GM19463 (cell line): ENCODE data around the gene BAHD1.

Source experiments
- ATAC-seq: cut with Tn5 transposase; IDR thresholded peaks from one replicate; pipeline ENCODE4 v1.9.1; 2021; ENCODE audit warnings: mild to moderate bottlenecking, moderate library complexity; ENCODE audit not compliant: unreplicated experiment

BAHD1 gene

DNA sequence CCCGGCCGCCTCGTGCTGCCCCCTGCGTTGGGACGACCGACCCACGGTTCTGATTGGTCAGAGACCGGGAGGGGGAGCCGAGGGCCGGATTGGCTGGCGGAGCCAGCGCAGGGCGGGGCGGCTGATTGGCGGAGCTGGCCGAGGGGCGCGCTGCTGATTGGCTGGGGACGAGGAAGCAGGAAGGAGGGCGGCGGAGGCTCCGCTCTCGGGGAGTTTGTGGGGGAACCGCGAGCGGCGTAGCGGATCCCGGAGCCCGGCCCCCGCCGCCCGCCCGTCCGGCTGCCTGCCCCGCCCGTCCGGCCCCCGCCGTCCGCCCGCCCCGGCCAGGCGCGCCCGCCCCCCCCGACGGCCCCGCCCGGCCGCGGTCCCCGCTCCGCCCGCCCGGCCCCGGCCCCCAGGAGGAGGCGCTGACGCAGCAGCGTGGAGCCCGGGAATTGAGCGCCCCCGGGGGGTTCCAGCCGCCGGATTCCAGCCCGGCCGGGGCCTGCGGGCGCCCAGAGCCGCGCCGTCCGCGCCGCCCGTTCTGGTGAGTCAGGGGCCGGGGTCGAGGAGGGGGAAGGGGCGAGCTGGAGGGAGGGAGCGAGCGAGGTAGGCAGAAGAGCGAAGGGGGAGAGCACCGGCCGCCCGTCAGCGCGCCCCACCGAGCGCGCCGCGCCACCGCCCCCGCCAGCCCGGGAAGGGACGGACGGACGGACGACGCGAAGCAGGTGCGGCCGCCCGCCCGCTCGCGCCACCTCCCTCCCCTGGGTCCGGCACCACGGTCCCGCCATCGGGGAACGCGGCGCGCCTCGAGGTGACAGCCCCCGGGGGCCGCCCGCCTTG, at the start of gene BAHD1:
BAHD1 (plus strand) TSS at position 211 of the 822 bp plus-strand sequence. CDS start 17,512 bp downstream, outside the sequence.
- ATAC-seq: peak; percentile 90

DNA sequence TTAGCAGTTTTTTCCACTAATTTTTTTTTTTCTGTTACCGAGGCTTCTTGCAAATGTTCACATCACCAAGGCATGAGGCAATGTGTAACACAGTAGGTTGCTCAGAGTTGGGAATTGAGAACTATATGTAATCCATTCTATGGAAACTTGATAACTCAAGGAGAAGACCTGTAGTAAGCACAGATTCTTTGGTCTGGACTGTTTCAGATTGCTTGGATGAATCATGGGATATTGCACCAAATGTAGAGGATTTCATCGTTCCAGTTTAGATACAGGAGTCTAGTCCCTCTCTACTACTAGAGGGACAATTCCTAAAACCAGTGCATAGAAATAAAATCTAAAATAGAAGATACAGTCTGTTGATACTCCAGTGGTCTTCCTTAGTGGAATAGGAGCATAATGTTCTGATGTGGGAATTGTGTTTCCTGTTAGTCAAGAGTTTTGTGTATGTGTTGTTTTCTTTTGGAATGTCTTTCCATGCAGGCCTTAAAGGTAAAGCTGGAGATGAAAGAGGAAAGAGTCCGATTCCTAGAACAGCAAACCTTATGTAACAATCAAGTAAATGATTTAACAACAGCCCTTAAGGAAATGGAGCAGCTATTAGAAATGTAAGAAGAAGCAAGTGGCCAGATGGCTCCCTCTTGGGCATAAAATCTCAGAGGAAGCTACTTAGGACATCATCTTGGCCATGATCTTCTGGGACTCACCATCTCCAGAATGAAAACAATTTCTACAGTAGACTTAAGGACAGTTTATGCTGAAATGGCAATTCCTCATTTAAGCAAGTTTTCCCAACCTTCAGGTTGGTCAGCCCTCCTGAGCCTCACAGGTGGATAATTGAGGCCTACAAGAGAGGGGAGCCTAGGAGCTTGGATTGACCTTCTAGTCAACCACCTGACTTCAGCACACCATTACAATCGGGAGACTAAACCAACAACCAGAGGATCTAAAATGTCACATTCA, 47.5 kb upstream of the BAHD1 start:
- ATAC-seq: no peak

DNA sequence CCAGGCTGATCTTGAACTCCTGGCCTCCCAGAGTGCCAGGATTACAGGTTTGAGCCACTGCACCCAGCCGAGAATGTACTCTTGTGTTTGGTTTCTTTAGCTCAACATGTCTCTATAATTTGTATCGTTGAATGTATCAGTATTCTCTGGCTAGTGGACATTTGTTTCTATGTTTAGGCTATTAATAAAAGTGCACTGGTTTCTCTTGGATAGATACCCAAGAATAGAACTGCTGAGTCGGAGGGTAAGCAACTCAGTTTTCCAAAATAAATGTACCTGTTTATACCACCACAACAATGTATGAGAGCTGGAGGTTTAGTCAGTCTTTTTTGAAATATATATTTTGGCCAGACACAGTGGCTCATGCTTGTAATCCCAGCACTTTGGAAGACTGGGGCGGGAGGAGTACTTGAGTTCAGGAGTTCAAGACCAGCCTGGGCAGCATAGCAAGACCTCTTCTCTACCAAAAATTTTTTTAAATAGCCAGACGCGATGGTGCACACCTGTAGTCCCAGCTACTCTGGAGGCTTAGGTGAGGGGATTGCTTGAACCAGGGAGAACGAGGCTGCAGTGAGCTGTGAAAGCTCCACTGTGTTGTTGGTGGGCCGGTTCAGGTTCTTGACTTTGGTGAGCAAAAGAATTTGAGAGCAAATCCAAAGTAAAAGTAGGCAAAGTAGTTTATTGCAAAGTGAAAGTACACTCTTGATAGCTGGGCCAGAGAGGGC, 42.9 kb upstream of the BAHD1 start:
- no peak for ATAC-seq

DNA sequence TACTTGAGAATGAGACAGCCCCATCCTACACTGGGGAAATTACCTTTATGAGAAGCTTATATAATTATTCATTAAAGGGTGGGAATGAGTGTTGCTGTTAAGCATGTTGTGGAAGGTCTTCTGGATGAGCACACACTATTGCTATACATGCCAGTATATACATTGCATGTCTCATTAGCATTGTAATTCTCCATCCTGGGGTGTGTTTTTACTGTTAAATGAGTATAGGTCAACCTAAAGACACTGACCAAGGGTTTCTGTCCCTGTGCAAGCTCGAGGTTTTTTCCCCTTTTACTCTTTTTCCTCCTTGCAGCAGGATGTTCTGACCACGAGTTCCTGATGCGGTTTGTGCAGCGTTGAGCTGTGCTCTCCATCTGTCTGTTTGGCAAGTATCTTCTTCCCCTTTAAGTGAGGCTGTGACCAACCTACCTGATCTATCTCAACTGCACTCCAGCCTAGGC, 42.3 kb upstream of the BAHD1 start:
- ATAC-seq: peak; percentile 77

DNA sequence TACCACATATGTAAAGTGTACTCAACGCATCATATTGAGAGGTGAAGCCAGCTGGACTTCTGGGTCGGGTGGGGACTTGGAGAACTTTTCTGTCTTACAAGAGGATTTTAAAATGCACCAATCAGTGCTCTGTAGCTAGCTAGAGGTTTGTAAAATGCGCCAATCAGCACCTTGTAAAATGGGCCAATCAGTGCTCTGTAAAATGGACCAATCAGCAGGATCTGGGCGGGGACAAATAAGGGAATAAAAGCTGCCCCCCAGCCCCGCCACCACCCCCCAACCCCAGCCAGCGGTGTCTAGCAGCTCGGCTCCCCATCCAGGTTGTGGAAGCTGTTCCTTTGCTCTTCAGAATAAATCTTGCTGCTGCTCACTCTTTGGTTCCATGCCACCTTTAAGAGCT, 41.4 kb upstream of the BAHD1 start:
- no peak for ATAC-seq

DNA sequence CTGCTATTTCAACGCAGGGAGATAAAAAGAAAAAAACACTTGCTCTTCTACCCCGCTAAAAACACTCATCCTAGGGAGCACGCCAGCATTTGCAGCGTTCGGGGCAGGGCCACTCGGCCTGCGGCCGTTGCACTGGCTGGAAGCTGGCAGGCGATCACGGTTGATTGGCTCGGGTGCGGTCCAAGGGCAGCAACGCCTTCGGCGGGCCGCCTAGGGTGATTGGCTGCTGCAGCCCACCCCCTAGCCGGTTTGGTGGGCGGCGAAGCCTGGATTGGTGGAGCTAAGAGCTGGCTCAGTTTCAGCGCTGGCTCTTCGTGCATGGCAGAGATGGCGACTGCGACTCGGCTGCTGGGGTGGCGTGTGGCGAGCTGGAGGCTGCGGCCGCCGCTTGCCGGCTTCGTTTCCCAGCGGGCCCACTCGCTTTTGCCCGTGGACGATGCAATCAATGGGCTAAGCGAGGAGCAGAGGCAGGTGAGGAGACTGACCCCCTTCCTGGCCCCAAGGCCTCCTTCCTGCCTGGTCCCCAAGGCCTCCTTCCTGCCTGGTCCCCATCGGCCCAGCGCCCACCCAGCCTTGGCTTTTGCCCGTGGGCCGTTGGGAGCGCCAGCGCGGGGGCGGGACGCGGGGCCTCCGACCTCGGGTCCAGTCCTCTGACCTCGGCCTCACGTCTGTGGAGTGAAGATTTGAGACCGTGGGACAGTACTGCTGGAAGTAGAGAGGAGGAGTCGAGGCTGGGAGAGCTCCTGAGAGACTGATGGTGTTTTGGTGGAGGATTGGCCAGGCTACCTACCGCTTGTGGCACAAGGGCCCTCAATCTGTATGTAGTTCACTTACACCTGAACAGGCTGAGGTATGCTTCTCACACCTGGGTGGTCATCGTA, 35.0 kb upstream of the BAHD1 start, which contains the start of gene IVD:
IVD (plus strand) TSS at position 295 of the 881 bp plus-strand sequence; CDS start at position 328, 33 bp downstream.
- ATAC-seq: peak; percentile 87

DNA sequence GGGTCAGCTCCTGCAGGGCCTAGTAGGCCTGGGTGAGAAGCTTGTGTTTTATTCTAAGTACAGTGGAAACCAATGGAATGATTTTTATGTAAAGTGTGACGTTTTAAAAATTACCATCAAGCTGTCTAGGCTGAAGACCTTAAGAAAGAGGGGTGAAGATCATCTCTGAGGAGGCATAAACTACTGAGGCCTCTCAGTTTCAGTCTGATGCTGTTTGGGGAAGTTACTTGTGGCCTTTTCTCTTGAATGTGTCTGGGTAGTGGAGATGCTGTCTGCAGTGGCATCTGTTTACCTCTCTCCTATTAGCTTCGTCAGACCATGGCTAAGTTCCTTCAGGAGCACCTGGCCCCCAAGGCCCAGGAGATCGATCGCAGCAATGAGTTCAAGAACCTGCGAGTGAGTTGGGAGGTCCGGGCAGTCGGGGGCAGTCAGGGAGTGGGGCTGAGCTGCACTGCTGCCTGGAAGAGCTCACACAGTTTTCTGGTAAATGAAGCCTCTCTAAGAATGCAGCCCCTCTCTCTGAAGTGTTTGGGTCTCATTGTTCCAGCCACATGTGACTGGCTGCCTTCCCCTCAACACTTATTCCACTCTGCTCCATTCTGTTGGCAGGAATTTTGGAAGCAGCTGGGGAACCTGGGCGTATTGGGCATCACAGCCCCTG, 33.3 kb upstream of the BAHD1 start:
- ATAC-seq: peak; percentile 48

DNA sequence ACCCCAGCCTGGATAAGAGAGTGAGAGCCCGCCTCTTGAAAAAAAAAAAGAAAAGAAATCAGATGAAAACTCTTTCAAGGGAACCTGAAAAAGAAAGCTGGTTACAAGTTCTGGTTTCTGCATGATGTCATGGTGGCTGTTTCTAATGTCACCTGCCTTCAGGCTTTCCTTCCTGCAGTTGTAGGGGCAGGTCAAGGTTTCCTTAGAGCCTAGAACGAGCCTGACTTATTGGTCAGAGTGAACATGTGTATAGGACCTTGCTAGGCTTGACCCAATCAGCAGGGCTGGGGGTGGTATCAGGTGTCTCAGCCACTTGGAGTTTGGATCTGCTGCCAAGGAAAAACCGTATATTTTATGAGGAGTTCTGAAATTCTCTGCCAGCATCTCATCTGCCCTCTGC, 31.4 kb upstream of the BAHD1 start:
- peak; percentile 27 for ATAC-seq

DNA sequence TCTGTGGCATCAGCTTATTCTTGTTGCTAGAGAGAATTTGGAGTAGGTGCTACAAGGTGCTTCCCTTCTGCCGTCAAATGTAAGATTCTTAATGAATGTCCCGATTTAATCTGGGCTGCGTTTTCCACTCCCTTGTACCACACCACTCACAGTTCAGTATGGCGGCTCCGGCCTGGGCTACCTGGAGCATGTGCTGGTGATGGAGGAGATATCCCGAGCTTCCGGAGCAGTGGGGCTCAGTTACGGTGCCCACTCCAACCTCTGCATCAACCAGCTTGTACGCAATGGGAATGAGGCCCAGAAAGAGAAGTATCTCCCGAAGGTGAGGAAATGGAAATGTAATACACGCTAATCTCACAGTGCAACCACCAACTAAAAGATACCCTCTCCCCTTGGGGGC, 30.3 kb upstream of the BAHD1 start:
- ATAC-seq: no peak

DNA sequence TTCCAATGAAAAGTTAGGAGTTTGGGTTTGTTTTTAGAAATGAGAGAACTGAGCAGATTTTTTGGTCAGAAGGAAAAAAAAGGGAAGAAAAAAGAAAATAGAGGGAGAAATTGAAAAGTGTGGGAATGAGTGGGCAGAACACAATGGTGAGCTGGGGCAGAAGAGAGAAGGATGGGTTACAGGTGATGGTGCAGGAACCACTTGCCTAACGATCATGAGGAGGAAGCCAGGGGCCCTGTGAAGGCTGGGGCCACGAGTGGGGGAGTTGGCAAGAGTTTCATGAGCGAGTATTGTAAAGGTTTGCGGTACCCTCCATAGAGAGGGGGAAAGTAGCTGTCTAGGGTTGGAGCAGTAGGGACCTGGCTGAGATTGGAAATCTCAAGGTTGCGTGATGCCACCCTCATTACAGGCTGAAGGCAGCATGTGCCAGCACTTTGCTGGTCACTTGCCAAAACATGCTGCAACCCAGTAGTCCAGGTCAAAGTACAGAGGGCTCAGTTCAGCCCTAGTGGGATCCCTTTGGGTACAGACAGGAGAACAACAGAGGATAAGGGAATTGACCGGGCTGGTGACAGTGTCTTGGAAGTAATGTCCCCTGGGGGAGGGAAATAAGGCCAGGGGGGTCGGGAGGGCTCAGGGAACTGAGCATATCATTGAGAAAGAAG, 28.5 kb upstream of the BAHD1 start:
- no peak for ATAC-seq

DNA sequence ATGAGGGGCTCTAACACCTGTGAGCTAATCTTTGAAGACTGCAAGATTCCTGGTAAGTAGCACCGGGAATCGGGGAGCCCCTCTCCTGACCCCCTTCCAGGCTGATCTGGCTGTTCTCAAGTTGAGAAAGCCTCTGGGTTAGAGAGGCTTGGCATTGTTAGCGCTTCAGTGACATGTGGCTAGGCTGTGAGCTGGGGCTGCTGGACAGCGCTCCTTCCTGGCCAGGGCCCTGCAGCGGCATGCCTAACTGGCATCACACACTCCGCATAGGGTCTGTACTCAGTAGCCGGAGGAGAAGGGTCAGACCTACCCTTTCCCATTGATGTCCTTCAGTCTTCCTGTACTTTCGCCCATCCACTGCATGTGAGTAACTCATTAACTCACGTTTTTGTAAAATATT, 27.7 kb upstream of the BAHD1 start:
- no peak for ATAC-seq

DNA sequence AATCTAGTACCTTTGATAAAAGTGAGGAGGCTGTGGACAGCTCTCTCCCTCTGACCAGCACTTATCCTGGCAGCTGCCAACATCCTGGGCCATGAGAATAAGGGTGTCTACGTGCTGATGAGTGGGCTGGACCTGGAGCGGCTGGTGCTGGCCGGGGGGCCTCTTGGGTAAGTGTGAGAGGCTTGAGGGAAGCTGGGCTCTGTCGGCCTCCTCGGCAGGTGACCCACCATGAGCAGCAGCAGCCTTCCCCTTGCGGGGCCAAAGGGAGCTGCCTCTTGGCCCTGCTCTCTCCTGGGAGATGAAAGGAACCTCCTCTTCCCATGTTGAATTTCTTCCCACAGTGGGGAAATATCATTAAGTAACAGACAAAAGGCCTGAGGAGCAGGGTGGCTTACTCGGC, 25.9 kb upstream of the BAHD1 start:
- ATAC-seq: no peak

DNA sequence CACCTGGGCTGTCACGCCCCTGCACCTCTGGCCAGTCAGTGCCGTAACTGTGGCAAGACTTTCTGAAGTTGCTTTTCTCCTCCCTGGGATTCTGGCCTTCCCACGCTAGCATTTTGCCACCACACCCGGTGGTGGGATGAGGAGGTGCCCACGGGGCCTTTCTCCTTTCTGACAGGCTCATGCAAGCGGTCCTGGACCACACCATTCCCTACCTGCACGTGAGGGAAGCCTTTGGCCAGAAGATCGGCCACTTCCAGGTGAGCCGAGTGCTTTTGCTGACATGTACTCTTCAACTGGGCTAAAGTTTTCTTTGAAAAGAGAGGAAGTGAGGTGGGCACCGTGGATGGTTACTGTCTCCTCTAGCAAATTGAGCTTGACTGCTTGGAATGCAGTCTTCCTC, 25.5 kb upstream of the BAHD1 start:
- no peak for ATAC-seq

DNA sequence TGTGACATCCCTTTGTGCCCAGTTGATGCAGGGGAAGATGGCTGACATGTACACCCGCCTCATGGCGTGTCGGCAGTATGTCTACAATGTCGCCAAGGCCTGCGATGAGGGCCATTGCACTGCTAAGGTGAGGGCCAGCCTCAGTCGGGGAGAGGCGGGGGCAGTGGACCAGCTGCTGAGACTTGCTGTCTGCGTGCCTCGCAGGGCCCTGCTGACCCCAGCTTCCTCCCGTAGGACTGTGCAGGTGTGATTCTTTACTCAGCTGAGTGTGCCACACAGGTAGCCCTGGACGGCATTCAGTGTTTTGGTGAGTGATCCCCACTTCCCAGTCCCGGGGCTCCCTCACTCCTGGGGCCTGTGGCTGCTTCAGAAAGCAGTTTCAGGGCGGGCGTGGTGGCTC, 24.7 kb upstream of the BAHD1 start:
- no peak for ATAC-seq

DNA sequence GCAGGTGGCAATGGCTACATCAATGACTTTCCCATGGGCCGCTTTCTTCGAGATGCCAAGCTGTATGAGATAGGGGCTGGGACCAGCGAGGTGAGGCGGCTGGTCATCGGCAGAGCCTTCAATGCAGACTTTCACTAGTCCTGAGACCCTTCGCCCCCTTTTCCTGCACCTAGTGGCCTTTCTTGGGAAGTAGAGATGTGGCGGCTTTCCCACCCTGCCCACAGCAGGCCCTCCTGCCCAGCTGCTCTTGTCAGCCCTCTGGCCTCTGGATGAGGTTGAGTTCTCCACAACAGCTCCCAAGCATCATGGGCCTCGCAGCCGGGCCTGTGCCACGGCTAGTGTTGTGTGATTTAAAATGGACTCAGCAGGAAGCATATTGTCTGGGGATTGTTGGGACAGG, 22.6 kb upstream of the BAHD1 start:
- no peak for ATAC-seq

DNA sequence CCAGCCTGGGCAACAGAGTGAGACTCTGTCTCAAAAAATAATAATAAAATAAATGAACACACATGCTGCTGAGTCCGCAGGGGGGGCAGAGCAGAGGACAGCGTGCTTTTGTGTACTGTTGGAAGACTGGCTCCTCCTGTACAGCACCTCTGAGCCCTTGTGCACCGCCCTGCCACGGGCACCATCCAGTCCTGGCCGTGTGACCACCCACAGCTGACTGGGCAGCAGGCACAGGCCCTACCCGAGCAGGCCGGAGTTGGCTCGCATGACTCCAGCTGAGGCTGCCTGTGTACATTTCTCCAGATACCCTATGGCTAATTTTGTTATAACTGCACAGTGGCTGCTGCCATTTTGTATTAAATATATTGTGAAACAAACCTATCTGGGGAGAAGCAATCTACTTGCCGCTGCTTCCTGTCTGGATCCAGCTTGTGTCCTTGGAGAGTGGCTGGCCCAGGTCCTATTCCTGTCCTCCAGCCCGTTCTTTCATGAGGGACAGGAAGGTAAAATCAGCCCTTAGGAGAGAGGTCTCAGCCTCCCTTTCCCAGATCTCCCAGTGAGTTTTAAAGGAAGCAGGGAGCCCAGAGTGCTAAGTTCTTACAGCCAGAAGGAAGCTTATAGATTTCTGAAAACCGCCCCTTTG, 20.6 kb upstream of the BAHD1 start:
- ATAC-seq: no peak

DNA sequence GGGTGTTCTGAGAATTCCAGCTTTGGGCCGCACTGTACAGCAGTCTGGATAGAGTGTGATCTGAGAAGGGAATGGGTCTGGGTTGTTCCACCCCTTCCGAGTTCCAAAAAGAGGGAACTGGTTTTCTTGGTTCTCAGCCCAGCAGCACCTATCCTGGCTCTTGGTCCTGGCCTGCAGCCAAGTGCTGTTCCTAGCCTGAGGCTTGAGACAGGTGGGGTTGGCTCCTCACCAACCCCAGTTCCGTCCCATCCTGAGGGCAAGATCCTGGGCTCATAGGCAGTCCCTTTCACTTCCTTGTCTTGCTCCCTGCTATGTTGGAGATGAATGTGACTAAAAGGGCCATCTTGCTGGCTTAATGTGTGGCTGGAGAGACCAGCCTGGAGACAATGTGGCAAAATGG, 20.0 kb upstream of the BAHD1 start:
- ATAC-seq: no peak
